ENCODE measurements around the gene BMPR1B.
"Not testable (repeated sequence)": the region's sequence is repeated elsewhere in the genome, so short reads cannot be mapped to it uniquely, and the experiment has no call there.

The BMPR1B gene

GRCh38 chr4:95038791-95039190, 281.0 kb downstream of the BMPR1B start:
- DNase-seq (ENCODE audit: low read depth) = no peak

- DNase-seq (ENCODE audit: low read depth) = no peak
These were observed 286.6 kb downstream of the BMPR1B start for GRCh38 chr4:95044324-95044837.

GRCh38 chr4:95045429-95045828, 287.7 kb downstream of the BMPR1B start:
- DNase-seq (ENCODE audit: low read depth) = no peak

GRCh38 chr4:95048296-95048695, 290.5 kb downstream of the BMPR1B start:
- no peak for DNase-seq (ENCODE audit: low read depth)

DNA sequence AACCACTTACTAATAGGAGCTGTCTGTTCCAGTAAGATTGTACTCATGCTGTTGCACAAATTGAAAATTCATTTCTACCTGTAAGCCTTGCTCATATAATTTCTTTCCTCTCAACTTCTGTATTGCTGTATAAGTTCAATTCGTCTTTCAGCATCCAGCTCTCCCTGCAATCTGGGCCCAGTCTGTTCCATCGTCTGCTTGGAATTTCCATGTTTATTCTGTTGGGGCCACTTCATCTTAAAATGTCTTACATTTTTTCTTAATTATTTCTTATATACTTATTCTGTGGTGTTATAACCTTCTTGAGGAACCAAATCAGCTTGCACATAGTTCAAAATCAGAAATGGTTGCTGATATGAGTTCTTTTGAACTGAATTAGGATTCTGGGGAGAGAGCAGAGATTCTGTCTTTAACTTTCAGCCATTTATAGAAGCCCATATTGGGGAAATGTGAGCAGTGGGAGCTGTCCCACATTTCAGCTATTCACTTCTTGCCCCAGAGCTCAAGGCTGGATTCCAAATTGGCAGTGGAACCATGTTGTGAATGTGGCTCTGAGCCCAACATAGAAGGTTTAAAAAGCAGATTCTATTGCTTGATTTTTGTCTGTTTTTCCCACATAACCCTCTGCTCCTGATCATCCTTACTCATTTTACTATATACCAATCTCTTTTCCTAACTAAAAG, 291.9 kb downstream of the BMPR1B start:
- DNase-seq (ENCODE audit: low read depth) = no peak

- no peak for DNase-seq (ENCODE audit: low read depth)
These were observed 293.4 kb downstream of the BMPR1B start for GRCh38 chr4:95050980-95051701.

- no peak for DNase-seq (ENCODE audit: low read depth)
These were observed 293.9 kb downstream of the BMPR1B start for GRCh38 chr4:95051702-95052020.

DNA sequence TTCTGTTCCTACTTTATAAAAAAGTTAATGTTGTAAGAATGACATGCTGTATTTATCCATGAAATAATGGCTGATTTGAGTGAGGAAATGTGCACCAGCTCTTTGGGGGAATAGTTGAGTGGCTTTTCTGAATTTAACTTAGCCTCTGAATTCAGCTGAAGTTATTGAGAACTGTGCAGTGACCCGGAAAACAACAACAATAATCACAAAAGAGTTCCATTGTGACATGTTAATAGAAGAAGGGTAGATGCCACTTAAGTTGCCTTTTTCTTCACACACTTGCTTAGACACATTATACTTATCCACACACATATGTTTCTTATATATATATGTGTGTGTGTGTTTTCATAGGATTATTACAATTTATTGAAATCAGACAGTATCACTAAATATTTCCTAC, 301.2 kb downstream of the BMPR1B start:
- no peak for DNase-seq (ENCODE audit: low read depth)

DNA sequence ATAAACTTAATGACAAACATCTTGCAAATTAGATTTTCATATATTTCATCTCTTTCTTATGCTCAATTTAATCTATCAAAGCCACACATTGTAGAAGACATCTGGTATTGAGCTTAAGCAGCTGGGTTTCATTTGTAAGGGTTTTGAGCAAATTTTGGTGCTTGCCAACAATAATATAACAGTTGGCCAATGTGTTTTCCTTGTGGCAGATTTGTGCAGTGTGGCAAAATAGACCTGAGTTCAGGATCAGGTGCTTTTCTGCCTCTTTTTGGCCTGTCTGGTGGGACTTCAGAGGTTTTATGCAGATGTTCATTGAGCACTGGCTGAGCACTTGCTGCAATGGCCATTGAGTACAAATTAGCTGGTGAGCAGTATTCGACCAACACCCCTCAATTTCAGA, 301.9 kb downstream of the BMPR1B start:
- no peak for DNase-seq (ENCODE audit: low read depth)

- DNase-seq (ENCODE audit: low read depth) = no peak
These were observed 303.5 kb downstream of the BMPR1B start for GRCh38 chr4:95061220-95061619.

GRCh38 chr4:95061801-95062200, 304.0 kb downstream of the BMPR1B start:
- DNase-seq (ENCODE audit: low read depth) = not testable (repeated sequence)

DNA sequence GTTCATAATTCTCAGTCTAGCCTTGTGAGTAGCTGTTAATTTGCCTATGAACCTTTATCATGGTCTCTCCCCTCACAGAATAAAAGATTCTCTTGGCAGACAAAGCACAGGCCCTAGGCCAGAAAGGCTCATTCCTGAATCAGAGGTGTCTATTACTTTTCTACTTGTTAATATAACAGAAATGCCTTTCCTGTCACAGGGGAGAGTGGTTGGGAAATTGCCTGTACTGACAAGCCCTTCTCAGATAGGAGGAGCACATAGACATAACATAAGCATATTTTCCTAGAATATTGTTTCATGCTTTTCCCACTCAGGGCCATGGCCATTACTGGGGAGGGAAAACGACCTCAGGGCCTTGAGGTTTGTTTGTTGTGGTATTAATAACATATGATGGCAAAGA, 308.3 kb downstream of the BMPR1B start:
- DNase-seq (ENCODE audit: low read depth) = no peak

- no peak for DNase-seq (ENCODE audit: low read depth)
These were observed 310.6 kb downstream of the BMPR1B start for GRCh38 chr4:95068401-95068800.

GRCh38 chr4:95068818-95069478, 311.2 kb downstream of the BMPR1B start:
- DNase-seq (ENCODE audit: low read depth) = no peak

DNA sequence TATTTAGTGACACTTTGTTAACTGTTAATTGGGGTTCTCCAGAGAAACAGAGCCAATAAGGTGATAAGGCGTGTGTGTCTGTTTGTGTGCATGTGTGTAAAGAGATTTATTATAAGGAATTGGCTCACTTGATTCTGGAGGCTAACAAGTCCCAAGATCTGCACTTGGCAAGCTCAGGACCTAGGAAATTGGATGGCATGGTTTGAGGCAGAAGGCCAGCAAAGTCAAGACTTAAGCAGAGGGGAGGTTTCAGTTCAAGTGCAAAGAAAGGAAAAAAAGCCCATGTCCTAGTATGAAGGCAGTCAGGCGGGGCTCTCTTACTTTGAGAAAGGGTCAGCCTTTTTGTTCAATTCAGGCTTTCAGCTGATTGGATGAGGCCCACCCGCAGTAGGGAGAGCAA, 314.1 kb downstream of the BMPR1B start:
- DNase-seq (ENCODE audit: low read depth) = no peak

GRCh38 chr4:95073646-95074045, 315.9 kb downstream of the BMPR1B start:
- DNase-seq (ENCODE audit: low read depth) = no peak

GRCh38 chr4:95077864-95078263, 320.1 kb downstream of the BMPR1B start:
- DNase-seq (ENCODE audit: low read depth) = no peak

DNA sequence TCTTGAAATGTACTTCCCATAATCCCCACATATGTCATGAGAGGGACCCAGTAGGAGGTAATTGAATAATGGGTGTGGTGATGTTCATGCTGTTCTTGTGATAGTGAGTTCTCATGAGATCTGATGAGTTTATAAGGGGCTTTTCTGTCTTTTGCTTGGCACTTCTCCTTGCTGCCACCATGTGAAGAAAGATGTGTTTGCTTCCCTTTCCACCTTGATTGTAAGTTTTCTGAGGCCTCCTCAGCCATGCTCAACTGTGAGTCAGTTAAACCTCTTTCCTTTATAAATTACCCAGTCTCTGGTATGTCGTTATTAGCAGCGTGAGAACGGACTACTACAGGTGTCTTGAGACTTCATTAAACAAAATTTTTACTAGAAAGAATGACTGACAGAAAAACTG, 323.2 kb downstream of the BMPR1B start:
- DNase-seq (ENCODE audit: low read depth) = no peak

- DNase-seq (ENCODE audit: low read depth) = no peak
These were observed 326.8 kb downstream of the BMPR1B start for GRCh38 chr4:95084584-95084983.

- DNase-seq (ENCODE audit: low read depth) = no peak
These were observed 327.5 kb downstream of the BMPR1B start for GRCh38 chr4:95085124-95085833.

DNA sequence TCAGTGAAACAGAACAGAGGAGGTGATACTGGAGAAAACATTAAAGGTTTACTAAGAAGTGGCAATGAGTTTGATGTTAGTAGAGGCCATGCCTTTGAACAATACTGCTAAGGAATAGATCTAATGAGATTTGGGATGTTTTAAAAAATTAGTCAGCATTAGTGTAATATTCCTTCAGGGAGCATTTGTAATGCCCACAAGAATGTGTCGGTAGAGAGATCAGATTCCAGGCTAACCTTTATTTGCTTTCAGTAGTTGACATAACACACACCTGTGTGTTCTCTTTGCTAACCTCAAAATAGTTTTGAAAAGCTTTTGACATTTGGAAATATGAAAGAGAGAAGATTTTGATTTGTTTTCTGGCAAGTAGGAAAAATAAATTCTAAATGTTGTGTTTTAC, 328.8 kb downstream of the BMPR1B start:
- no peak for DNase-seq (ENCODE audit: low read depth)

DNA sequence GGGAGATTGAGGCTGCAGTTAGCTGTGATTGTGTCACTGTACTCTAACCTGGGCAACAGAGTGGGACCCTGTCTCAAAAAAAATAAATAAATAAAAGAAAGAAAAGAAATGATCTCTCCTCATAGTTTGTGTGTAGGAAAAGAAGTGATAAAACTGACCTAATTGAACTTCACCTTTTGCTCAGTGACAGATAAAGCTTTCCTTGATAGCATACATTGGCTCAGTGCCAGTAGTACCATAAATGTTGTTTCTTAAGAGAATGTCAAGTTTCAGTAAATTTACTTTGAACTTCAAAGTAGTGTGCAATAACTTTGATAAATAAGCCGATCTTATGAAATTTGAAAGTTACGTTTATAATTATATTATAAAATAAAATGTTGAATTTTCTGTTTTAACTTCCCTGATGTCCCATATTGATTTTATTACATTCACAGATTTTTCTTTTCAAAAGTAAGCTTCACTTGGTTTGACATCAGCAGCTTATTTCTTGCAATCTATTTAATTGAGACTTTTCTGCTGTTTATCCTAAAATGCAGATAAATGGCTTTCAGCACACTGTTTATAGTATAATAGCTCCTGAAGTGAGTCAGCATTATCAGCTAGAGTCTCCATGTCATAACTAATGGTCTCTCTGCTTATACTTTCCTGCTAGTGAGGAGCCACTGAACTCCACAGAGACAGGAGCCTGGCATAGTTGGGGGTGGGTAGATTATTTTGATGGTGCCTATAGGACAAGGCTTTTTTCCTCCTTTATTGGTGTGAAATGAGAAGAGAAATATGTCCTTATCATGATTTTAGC, 330.1 kb downstream of the BMPR1B start:
- no peak for DNase-seq (ENCODE audit: low read depth)

Data from activated T-cell treated with anti-CD3 and anti-CD28 coated beads for 24 hours (primary cell).